GM12892 (cell line): ENCODE measurements around the gene RCVRN.

Experiments
- POLR2AphosphoS5 ChIP-seq: IDR thresholded peaks from 2 replicates; pipeline ENCODE4 v1.6.1; 2011; ENCODE audit warnings: low read depth, low read length, control low read depth
- TAF1 ChIP-seq: IDR thresholded peaks from 2 replicates; pipeline ENCODE4 v1.6.1; 2011; ENCODE audit warnings: low read depth, mild to moderate bottlenecking, control low read depth, low read length, borderline replicate concordance

DNA sequence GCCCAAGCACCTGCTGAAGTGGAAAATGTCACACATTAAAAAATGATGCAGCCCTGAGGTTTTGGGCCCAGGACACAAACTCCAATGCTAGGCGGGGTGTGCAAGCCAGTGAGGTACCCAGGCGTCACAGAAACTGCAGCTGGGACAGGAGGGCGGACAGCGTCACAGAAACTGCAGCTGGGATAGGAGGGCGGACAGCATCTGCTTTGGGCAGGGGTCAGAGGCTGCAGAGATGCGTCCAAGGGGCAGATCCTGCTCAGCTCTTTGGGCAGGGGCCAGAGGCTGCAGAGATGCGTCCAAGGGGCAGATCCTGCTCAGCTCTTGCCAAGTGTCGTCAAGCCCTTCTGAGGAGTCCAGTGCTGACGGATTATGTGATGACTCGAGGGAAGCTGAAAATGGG lies 43.9 kb upstream of the RCVRN start:
- TF ChIP-seq POLR2AphosphoS5 (no peak), TAF1 (no peak)
